ENCODE measurements around the gene TGM2.

- TF ChIP-seq FOXK1 (CRISPR knock-in tag; IDR thresholded peaks at IDR 0.05; ENCODE audit: borderline replicate concordance): no peak
- no peak for TF ChIP-seq CTCF (IDR thresholded peaks at IDR 0.05 in 2 of 3, conservative IDR thresholded peaks at IDR 0.05 in 1 of 3; ENCODE audit: insufficient read depth in 2 of 3, low read depth in 1 of 3, low read length in 3 of 3)
- no peak for TF ChIP-seq PHF20 (IDR thresholded peaks at IDR 0.05; ENCODE audit: partially characterized antibody)
- TF ChIP-seq RBBP5 (IDR thresholded peaks at IDR 0.05; ENCODE audit: borderline replicate concordance, insufficient read depth, low read length, poor library complexity, severe bottlenecking): no peak
- TF ChIP-seq MXD1 (CRISPR knock-in tag; IDR thresholded peaks at IDR 0.05; ENCODE audit: borderline replicate concordance, poor library complexity, severe bottlenecking): no peak
- no peak for TF ChIP-seq ZNF282 (CRISPR knock-in tag; IDR thresholded peaks at IDR 0.05)
- TF ChIP-seq CBX1 (IDR thresholded peaks at IDR 0.05; ENCODE audit: low read depth): no peak
- no peak for TF ChIP-seq CBX8 (IDR thresholded peaks at IDR 0.05; ENCODE audit: borderline replicate concordance, extremely low read depth, low read depth, low read length, poor library complexity, severe bottlenecking)
These were observed 30.5 kb upstream of the TGM2 start for GRCh38 chr20:38195521-38195920.
